Measurements from ENCODE around the gene HOXA5.

- TF ChIP-seq CTCF (IDR thresholded peaks at IDR 0.05; ENCODE audit: low read length): no peak
- TF ChIP-seq EZH2phosphoT487 (IDR thresholded peaks at IDR 0.05; ENCODE audit: low read length): no peak
- no peak for TF ChIP-seq EZH2 (optimal IDR thresholded peaks at IDR 0.05; ENCODE audit: low read depth, low read length)
These were observed 41.8 kb upstream of the HOXA5 start, which contains the start of gene HOXA11 for GRCh38 chr7:27185013-27185853.

Measured in MM.1S (cell line).